Endodermal cell (in vitro differentiated cells): ENCODE measurements around the gene STIM1. TPM values are rescaled to one million over a fixed set of nuclear protein-coding genes. Genes with fewer than 3 reads are reported as not detected.

Source experiments
- DNase-seq: peaks from one replicate; pipeline ENCODE4 v3.0.0-alpha.2; 2017
- H3K27ac ChIP-seq: 2 replicates; pipeline ENCODE4 v1.5.1; 2013; ENCODE audit warnings: mild to moderate bottlenecking, low read depth, low read length, moderate library complexity
- H3K27me3 ChIP-seq: 2 replicates; pipeline ENCODE4 v1.6.1; 2013; ENCODE audit warnings: mild to moderate bottlenecking, low read length, moderate library complexity; ENCODE audit not compliant: insufficient read depth, control insufficient read depth, poor library complexity, severe bottlenecking
- H3K36me3 ChIP-seq: 2 replicates; pipeline ENCODE4 v1.7.0; 2013; ENCODE audit warnings: mild to moderate bottlenecking, low read length, moderate library complexity; ENCODE audit not compliant: control insufficient read depth, insufficient read depth
- H3K4me1 ChIP-seq: one replicate; pipeline ENCODE4 v1.7.0; 2013; ENCODE audit warnings: low read length; ENCODE audit not compliant: control insufficient read depth, insufficient read depth
- H3K4me3 ChIP-seq: 2 replicates; pipeline ENCODE4 v1.5.1; 2013; ENCODE audit warnings: mild to moderate bottlenecking, low read length, moderate library complexity
- H3K9ac ChIP-seq: 2 replicates; pipeline ENCODE4 v1.6.1; 2013; ENCODE audit warnings: mild to moderate bottlenecking, low read length, moderate library complexity; ENCODE audit not compliant: poor library complexity, severe bottlenecking; ENCODE audit errors: extremely low read depth
- H3K9me3 ChIP-seq: 2 replicates; pipeline ENCODE4 v1.6.1; 2013; ENCODE audit warnings: mild to moderate bottlenecking, low read length, moderate library complexity; ENCODE audit not compliant: control insufficient read depth
- H3K27ac Mint-ChIP-seq: 2 replicates; pipeline ENCODE4 v1.8.0; 2020; ENCODE audit warnings: mixed read lengths
- H3K27me3 Mint-ChIP-seq: 2 replicates; pipeline ENCODE4 v1.8.0; 2021; ENCODE audit warnings: mild to moderate bottlenecking, mixed read lengths; ENCODE audit not compliant: insufficient read depth
- H3K36me3 Mint-ChIP-seq: 2 replicates; pipeline ENCODE4 v1.8.0; 2020; ENCODE audit warnings: low read depth, mixed read lengths
- H3K4me1 Mint-ChIP-seq: 2 replicates; pipeline ENCODE4 v1.8.0; 2020; ENCODE audit warnings: mixed read lengths
- H3K4me3 Mint-ChIP-seq: 2 replicates; pipeline ENCODE4 v1.8.0; 2020; ENCODE audit warnings: mild to moderate bottlenecking, moderate library complexity, mixed read lengths
- H3K9me3 Mint-ChIP-seq: 2 replicates; pipeline ENCODE4 v1.8.0; 2020; ENCODE audit warnings: mild to moderate bottlenecking, mixed read lengths
- CTCF ChIP-seq: fragments of 200-600 bp; sonication (generic); conservative IDR thresholded peaks from 2 replicates; pipeline ENCODE4 v1.5.0; 2021; ENCODE audit warnings: antibody characterized with exemption, mild to moderate bottlenecking
- WGBS, 2 experiments: methylation state at CpG; one replicate each; pipeline versions ENCODE4 v1.1.5 to v1.1.7; 2013; ENCODE audit warnings: missing lambda C conversion rate in 2 of 2, mixed read lengths in 1 of 2; ENCODE audit not compliant: insufficient coverage in 1 of 2, insufficient read length in 1 of 2; 5-methylcytosine and 5-hydroxymethylcytosine counted together
- total RNA-seq, 2 donors: library from RNA; stranded (reverse); fragmentation: NEBNext Ultra II Directional in 1 of 2; extraction: Animal tissue kit (Norgen Biotek cat#: 25700) in 1 of 2; gene quantifications; 2 replicates in 1 of 2; 3 replicates in 1 of 2; pipeline ENCODE4 v1.2.1, GENCODE V29; 2021

The STIM1 gene
- total RNA-seq, 2 donors from 2014 or later: 20.9 to 27.9 TPM

- H3K36me3 ChIP-seq: no peaks in the 10 kb centered on the region
- no peaks in the 10 kb centered on the region for H3K27me3 ChIP-seq
- no peaks in the 10 kb centered on the region for H3K9me3 Mint-ChIP-seq
- 94% methylated on average over 2 of the region's 2 CpGs; no CpG with 5 or more reads in 1 of the 2 experiments for WGBS, 2 experiments
- no peak overlapping the region for H3K4me3 Mint-ChIP-seq
- no peak overlapping the region for H3K27ac Mint-ChIP-seq
- no peak for TF ChIP-seq CTCF
- no peaks in the 10 kb centered on the region for H3K27me3 Mint-ChIP-seq
- no peaks in the 10 kb centered on the region for H3K9me3 ChIP-seq
- peaks cover 8% of the 10 kb centered on the region for H3K4me1 Mint-ChIP-seq
- DNase-seq: no peak
- H3K4me3 ChIP-seq: no peak overlapping the region
- H3K27ac ChIP-seq: no peak overlapping the region
- no peaks in the 10 kb centered on the region for H3K36me3 Mint-ChIP-seq
- H3K9ac ChIP-seq: no peak overlapping the region
- no peaks in the 10 kb centered on the region for H3K4me1 ChIP-seq
Observed at GRCh38 chr11:3971756-3972404, 116.4 kb downstream of the STIM1 start.

GRCh38 chr11:3972431-3972830, 117.0 kb downstream of the STIM1 start:
- no peaks in the 10 kb centered on the region for H3K27me3 Mint-ChIP-seq
- no peak for DNase-seq
- Histone ChIP-seq H3K9ac (no peak overlapping the region), H3K27ac (no peak overlapping the region), H3K9me3 (no peaks in the 10 kb centered on the region), H3K4me3 (no peak overlapping the region), H3K36me3 (no peaks in the 10 kb centered on the region), H3K4me1 (no peaks in the 10 kb centered on the region), H3K27me3 (no peaks in the 10 kb centered on the region)
- H3K9me3 Mint-ChIP-seq: no peaks in the 10 kb centered on the region
- WGBS, 2 experiments: 87 to 93% methylated on average over 1 of the region's 1 CpG
- no peak overlapping the region for H3K4me3 Mint-ChIP-seq
- H3K27ac Mint-ChIP-seq: no peak overlapping the region
- no peaks in the 10 kb centered on the region for H3K36me3 Mint-ChIP-seq
- TF ChIP-seq CTCF: no peak
- H3K4me1 Mint-ChIP-seq: peaks cover 9% of the 10 kb centered on the region

GRCh38 chr11:3977078-3977477, 121.6 kb downstream of the STIM1 start:
- Mint-ChIP-seq H3K27me3 (no peaks in the 10 kb centered on the region), H3K36me3 (no peaks in the 10 kb centered on the region), H3K4me3 (no peak overlapping the region), H3K9me3 (no peaks in the 10 kb centered on the region), H3K27ac (no peak overlapping the region), H3K4me1 (peaks cover 14% of the 10 kb centered on the region)
- Histone ChIP-seq H3K27me3 (no peaks in the 10 kb centered on the region), H3K9me3 (no peaks in the 10 kb centered on the region), H3K36me3 (no peaks in the 10 kb centered on the region), H3K9ac (no peak overlapping the region), H3K4me3 (no peak overlapping the region), H3K4me1 (no peaks in the 10 kb centered on the region), H3K27ac (no peak overlapping the region)
- WGBS, 2 experiments: 96 to 100% methylated on average over 1 of the region's 1 CpG
- no peak for DNase-seq
- no peak for TF ChIP-seq CTCF
